Measurements from ENCODE around the gene PGGHG.

Gene PGGHG

DNA sequence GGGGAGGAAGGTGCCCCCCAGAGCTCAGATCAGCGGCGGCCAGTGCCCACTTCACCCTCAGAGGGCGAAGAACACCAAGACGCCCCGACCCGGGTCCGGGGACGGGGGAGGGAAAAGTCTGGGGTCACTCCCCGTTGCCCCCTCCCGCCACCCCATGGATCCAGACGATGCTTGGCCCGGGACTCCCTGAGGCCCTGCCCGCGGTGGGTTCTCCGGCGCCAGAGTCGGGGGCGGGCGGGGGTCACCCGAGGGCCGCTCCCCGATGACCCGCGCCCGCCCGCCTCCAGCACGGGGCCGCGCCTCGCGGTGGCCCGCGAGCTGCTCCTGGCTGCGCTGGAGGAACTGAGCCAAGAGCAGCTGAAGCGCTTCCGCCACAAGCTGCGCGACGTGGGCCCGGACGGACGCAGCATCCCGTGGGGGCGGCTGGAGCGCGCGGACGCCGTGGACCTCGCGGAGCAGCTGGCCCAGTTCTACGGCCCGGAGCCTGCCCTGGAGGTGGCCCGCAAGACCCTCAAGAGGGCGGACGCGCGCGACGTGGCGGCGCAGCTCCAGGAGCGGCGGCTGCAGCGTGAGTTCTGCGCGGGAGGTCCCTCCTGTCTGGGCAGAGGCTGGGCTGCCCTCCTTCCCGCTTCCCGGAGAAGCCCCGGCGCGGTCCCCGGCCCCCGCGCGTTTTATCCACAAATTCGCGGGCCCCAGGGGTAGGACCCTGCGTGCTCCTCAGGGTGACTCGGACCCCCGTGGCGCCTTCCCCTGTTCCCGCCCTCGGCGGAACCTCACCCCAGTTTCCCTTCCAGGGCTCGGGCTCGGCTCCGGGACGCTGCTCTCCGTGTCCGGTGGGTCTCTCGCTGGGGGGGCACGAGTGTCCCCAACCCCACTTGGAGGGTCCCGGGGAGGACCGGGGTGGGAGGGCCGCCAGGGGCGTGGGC, 9.6 kb upstream of the PGGHG start:
- Histone ChIP-seq H3K9ac (ENCODE audit: low read length in 5 of 5) (no peak overlapping the region), H3K4me1 (ENCODE audit: control insufficient read depth in 5 of 5, insufficient read depth in 5 of 5, low read length in 5 of 5) (peaks cover 0 to 32% (median 24%) of the 10 kb centered on the region in 5 donors), H3K27ac (ENCODE audit: low read depth, low read length) (no peak overlapping the region), H3K4me3 (ENCODE audit: low read depth in 1 of 5, low read length in 5 of 5) (peak overlapping the region in 1 of 5 donors; percentile 59), H3K27me3 (ENCODE audit: control insufficient read depth in 5 of 5, insufficient read depth in 4 of 5, low read length in 5 of 5) (peaks cover 33 to 60% (median 51%) of the 10 kb centered on the region in 5 donors), H3K36me3 (ENCODE audit: control insufficient read depth in 5 of 5, insufficient read depth in 5 of 5, low read length in 5 of 5) (no peaks in the 10 kb centered on the region), H3K9me3 (ENCODE audit: control insufficient read depth in 5 of 5, low read length in 5 of 5) (no peaks in the 10 kb centered on the region)

DNA sequence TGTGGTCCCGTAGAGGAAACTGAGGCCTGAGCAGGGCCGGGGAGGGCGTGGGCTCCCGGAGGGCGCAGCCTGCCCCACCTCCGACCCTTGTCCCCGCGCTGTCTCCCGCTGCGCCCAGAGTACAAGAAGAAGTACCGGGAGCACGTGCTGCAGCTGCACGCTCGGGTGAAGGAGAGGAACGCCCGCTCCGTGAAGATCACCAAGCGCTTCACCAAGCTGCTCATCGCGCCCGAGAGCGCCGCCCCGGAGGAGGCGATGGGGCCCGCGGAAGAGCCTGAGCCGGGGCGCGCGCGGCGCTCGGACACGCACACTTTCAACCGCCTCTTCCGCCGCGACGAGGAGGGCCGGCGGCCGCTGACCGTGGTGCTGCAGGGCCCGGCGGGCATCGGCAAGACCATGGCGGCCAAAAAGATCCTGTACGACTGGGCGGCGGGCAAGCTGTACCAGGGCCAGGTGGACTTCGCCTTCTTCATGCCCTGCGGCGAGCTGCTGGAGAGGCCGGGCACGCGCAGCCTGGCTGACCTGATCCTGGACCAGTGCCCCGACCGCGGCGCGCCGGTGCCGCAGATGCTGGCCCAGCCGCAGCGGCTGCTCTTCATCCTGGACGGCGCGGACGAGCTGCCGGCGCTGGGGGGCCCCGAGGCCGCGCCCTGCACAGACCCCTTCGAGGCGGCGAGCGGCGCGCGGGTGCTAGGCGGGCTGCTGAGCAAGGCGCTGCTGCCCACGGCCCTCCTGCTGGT, 8.8 kb upstream of the PGGHG start:
- no peak overlapping the region for H3K9ac ChIP-seq (ENCODE audit: low read length in 5 of 5)
- H3K4me1 ChIP-seq (ENCODE audit: control insufficient read depth in 5 of 5, insufficient read depth in 5 of 5, low read length in 5 of 5), result peaks cover 0 to 32% (median 24%) of the 10 kb centered on the region in 5 donors
- peak overlapping the region in 3 of 5 donors; percentile 26 to 59 (median 49) for H3K4me3 ChIP-seq (ENCODE audit: low read depth in 1 of 5, low read length in 5 of 5)
- peaks cover 33 to 66% (median 51%) of the 10 kb centered on the region in 5 donors for H3K27me3 ChIP-seq (ENCODE audit: control insufficient read depth in 5 of 5, insufficient read depth in 4 of 5, low read length in 5 of 5)
- no peaks in the 10 kb centered on the region for H3K9me3 ChIP-seq (ENCODE audit: control insufficient read depth in 5 of 5, low read length in 5 of 5)
- H3K36me3 ChIP-seq (ENCODE audit: control insufficient read depth in 5 of 5, insufficient read depth in 5 of 5, low read length in 5 of 5), result no peaks in the 10 kb centered on the region
- no peak overlapping the region for H3K27ac ChIP-seq (ENCODE audit: low read depth, low read length)

DNA sequence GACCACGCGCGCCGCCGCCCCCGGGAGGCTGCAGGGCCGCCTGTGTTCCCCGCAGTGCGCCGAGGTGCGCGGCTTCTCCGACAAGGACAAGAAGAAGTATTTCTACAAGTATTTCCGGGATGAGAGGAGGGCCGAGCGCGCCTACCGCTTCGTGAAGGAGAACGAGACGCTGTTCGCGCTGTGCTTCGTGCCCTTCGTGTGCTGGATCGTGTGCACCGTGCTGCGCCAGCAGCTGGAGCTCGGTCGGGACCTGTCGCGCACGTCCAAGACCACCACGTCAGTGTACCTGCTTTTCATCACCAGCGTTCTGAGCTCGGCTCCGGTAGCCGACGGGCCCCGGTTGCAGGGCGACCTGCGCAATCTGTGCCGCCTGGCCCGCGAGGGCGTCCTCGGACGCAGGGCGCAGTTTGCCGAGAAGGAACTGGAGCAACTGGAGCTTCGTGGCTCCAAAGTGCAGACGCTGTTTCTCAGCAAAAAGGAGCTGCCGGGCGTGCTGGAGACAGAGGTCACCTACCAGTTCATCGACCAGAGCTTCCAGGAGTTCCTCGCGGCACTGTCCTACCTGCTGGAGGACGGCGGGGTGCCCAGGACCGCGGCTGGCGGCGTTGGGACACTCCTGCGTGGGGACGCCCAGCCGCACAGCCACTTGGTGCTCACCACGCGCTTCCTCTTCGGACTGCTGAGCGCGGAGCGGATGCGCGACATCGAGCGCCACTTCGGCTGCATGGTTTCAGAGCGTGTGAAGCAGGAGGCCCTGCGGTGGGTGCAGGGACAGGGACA, 8.0 kb upstream of the PGGHG start:
- peak overlapping the region in 2 of 5 donors; percentile 30 to 59 for H3K4me3 ChIP-seq (ENCODE audit: low read depth in 1 of 5, low read length in 5 of 5)
- peaks cover 33 to 73% (median 51%) of the 10 kb centered on the region in 5 donors for H3K27me3 ChIP-seq (ENCODE audit: control insufficient read depth in 5 of 5, insufficient read depth in 4 of 5, low read length in 5 of 5)
- H3K4me1 ChIP-seq (ENCODE audit: control insufficient read depth in 5 of 5, insufficient read depth in 5 of 5, low read length in 5 of 5), result peaks cover 0 to 32% (median 24%) of the 10 kb centered on the region in 5 donors
- no peak overlapping the region for H3K27ac ChIP-seq (ENCODE audit: low read depth, low read length)
- H3K9me3 ChIP-seq (ENCODE audit: control insufficient read depth in 5 of 5, low read length in 5 of 5), result no peaks in the 10 kb centered on the region
- H3K36me3 ChIP-seq (ENCODE audit: control insufficient read depth in 5 of 5, insufficient read depth in 5 of 5, low read length in 5 of 5), result no peaks in the 10 kb centered on the region
- H3K9ac ChIP-seq (ENCODE audit: low read length in 5 of 5), result no peak overlapping the region

DNA sequence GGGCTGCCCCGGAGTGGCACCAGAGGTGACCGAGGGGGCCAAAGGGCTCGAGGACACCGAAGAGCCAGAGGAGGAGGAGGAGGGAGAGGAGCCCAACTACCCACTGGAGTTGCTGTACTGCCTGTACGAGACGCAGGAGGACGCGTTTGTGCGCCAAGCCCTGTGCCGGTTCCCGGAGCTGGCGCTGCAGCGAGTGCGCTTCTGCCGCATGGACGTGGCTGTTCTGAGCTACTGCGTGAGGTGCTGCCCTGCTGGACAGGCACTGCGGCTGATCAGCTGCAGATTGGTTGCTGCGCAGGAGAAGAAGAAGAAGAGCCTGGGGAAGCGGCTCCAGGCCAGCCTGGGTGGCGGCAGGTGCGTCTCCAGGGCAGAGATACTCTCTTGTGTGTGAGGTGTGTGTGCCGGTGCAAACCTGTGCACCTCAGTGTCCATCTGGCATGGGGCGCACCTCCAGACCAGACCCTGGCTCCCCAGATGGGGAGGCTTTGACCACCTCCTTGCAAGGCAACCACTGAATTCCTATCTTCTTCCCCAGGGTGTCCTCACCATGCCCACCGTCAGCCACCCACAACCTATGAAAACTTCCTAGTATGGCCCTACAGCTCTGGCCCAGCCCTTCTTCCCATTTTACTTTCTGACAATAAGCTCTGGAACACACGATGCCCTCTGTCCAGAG, 7.3 kb upstream of the PGGHG start:
- H3K27ac ChIP-seq (ENCODE audit: low read depth, low read length), result no peak overlapping the region
- H3K9me3 ChIP-seq (ENCODE audit: control insufficient read depth in 5 of 5, low read length in 5 of 5), result no peaks in the 10 kb centered on the region
- peak overlapping the region in 2 of 5 donors; percentile 30 to 59 for H3K4me3 ChIP-seq (ENCODE audit: low read depth in 1 of 5, low read length in 5 of 5)
- H3K27me3 ChIP-seq (ENCODE audit: control insufficient read depth in 5 of 5, insufficient read depth in 4 of 5, low read length in 5 of 5), result peaks cover 33 to 73% (median 51%) of the 10 kb centered on the region in 5 donors
- no peaks in the 10 kb centered on the region for H3K36me3 ChIP-seq (ENCODE audit: control insufficient read depth in 5 of 5, insufficient read depth in 5 of 5, low read length in 5 of 5)
- no peak overlapping the region for H3K9ac ChIP-seq (ENCODE audit: low read length in 5 of 5)
- H3K4me1 ChIP-seq (ENCODE audit: control insufficient read depth in 5 of 5, insufficient read depth in 5 of 5, low read length in 5 of 5), result peaks cover 0 to 32% (median 24%) of the 10 kb centered on the region in 5 donors

DNA sequence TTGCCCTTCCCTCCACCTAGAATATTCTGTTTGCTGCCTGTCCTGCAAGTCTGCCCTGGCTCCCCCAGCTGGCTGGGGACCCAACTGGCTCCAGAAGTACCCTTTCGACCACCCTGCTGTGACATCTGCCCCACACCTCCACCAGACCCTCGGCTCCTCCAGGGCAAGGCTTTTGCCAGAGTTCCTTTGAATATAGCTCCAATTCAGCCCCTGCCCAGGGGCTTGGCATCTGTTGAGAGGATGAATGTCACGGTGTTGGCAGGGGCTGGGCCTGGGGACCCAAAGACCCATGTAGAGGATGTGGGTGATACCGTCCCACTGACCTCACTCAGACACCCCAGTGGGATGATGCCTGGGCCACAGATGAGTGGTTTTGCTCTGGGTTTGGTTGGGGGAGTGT, 6.8 kb upstream of the PGGHG start:
- Histone ChIP-seq H3K36me3 (ENCODE audit: control insufficient read depth in 5 of 5, insufficient read depth in 5 of 5, low read length in 5 of 5) (no peaks in the 10 kb centered on the region), H3K9me3 (ENCODE audit: control insufficient read depth in 5 of 5, low read length in 5 of 5) (no peaks in the 10 kb centered on the region), H3K9ac (ENCODE audit: low read length in 5 of 5) (no peak overlapping the region), H3K27ac (ENCODE audit: low read depth, low read length) (no peak overlapping the region), H3K4me3 (ENCODE audit: low read depth in 1 of 5, low read length in 5 of 5) (no peak overlapping the region), H3K27me3 (ENCODE audit: control insufficient read depth in 5 of 5, insufficient read depth in 4 of 5, low read length in 5 of 5) (peaks cover 35 to 76% (median 51%) of the 10 kb centered on the region in 5 donors), H3K4me1 (ENCODE audit: control insufficient read depth in 5 of 5, insufficient read depth in 5 of 5, low read length in 5 of 5) (peaks cover 0 to 32% (median 24%) of the 10 kb centered on the region in 5 donors)

DNA sequence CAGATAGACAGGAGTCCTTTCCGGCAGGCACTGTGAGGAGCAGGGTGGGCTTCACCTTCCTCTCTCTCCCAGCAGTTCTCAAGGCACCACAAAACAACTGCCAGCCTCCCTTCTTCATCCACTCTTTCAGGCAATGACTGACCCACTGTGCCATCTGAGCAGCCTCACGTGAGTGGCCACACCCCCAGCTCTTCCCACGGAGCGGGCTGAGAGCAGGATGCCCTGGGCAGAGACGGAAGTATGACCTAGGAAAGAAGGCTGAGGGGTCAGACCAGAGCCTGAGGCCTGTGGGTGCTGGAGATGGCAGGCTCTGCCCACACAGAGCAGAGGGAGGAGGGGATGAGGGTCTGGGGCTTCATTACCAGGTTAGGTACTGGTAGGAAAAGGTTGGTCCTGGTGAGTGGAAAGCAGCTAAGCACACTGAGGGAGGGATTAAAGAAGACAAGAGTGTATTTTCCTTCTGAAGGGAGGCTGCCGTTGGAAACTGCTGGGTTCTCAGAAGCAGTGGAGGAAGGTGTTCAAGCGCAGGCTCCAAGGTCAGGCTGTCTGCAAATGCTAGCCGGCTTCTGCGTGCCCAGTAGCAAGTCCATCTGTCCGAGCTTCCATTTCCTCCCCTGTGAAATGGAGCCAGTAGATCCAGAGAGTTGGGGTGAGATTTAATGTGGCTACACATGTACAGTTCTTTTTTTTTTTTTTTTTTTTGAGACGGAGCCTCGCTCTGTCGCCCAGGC, 6.1 kb upstream of the PGGHG start:
- no peak overlapping the region for H3K9ac ChIP-seq (ENCODE audit: low read length in 5 of 5)
- peaks cover 38 to 78% (median 51%) of the 10 kb centered on the region in 5 donors for H3K27me3 ChIP-seq (ENCODE audit: control insufficient read depth in 5 of 5, insufficient read depth in 4 of 5, low read length in 5 of 5)
- H3K4me1 ChIP-seq (ENCODE audit: control insufficient read depth in 5 of 5, insufficient read depth in 5 of 5, low read length in 5 of 5), result peaks cover 0 to 34% (median 26%) of the 10 kb centered on the region in 5 donors
- no peak overlapping the region for H3K27ac ChIP-seq (ENCODE audit: low read depth, low read length)
- H3K36me3 ChIP-seq (ENCODE audit: control insufficient read depth in 5 of 5, insufficient read depth in 5 of 5, low read length in 5 of 5), result no peaks in the 10 kb centered on the region
- no peaks in the 10 kb centered on the region for H3K9me3 ChIP-seq (ENCODE audit: control insufficient read depth in 5 of 5, low read length in 5 of 5)
- no peak overlapping the region for H3K4me3 ChIP-seq (ENCODE audit: low read depth in 1 of 5, low read length in 5 of 5)

DNA sequence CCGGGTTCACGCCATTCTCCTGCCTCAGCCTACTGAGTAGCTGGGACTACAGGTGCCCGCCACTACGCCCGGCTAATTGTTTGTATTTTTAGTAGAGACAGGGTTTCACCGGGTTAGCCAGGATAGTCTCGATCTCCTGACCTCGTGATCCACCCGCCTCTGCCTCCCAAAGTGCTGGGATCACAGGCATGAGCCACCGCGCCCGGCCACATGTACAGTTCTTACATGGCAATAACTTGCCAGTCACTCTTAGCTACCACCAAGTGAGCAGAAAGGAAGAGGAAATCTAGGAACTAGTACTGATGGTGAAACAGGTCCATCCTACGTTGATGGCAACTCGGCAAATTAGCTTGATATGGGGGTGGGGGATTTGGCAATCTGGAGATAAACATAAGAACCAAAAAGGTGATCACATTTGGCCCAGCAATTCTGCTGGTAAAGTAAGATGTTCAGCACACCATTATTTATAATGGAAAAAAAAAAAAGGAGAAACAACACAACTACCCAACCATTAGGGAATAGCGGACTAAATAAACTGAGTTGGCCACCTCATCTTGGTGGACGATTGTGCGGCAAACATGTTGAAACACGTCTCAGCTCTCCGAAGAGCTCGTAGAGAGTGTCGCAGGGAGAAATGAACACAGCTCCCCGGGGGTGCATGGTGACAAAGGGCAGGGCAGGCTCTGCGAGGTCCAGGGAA, 5.4 kb upstream of the PGGHG start:
- no peak overlapping the region for H3K27ac ChIP-seq (ENCODE audit: low read depth, low read length)
- peaks cover 31 to 76% (median 47%) of the 10 kb centered on the region in 5 donors for H3K27me3 ChIP-seq (ENCODE audit: control insufficient read depth in 5 of 5, insufficient read depth in 4 of 5, low read length in 5 of 5)
- H3K9me3 ChIP-seq (ENCODE audit: control insufficient read depth in 5 of 5, low read length in 5 of 5), result no peaks in the 10 kb centered on the region
- peaks cover 0 to 41% (median 32%) of the 10 kb centered on the region in 5 donors for H3K4me1 ChIP-seq (ENCODE audit: control insufficient read depth in 5 of 5, insufficient read depth in 5 of 5, low read length in 5 of 5)
- H3K9ac ChIP-seq (ENCODE audit: low read length in 5 of 5), result no peak overlapping the region
- no peaks in the 10 kb centered on the region for H3K36me3 ChIP-seq (ENCODE audit: control insufficient read depth in 5 of 5, insufficient read depth in 5 of 5, low read length in 5 of 5)
- no peak overlapping the region for H3K4me3 ChIP-seq (ENCODE audit: low read depth in 1 of 5, low read length in 5 of 5)

DNA sequence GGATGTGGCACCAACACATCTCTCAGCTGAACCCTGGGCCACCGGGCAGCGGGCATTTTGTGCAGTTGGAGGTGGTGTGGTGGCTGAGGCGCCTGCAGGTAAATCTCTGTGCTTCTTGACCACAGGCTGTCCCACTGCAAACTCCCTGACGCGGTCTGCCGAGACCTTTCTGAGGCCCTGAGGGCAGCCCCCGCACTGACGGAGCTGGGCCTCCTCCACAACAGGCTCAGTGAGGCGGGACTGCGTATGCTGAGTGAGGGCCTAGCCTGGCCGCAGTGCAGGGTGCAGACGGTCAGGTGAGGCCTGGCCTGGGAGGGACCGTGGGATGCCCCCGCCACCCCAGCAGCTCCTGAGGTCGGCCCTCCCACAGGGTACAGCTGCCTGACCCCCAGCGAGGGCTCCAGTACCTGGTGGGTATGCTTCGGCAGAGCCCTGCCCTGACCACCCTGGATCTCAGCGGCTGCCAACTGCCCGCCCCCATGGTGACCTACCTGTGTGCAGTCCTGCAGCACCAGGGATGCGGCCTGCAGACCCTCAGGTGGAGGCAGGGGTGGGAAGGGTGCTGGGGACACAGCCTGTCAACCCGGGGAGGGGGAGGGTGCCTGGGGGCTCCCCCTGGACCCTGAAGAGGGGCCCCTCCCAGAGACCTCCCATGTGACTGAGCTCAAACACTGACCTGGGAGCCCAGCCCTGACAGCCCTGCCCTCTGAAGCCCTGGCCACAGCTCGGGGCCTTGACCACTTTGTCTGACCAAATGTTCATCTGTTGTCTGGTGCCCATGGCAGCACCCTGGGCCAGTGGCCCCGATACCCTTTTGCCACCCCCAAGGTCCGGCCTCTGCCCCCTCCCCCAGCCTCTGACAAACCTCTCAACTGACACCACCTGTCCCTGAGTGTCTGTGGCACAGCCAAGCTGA, 4.6 kb upstream of the PGGHG start:
- Histone ChIP-seq H3K4me1 (ENCODE audit: control insufficient read depth in 5 of 5, insufficient read depth in 5 of 5, low read length in 5 of 5) (peaks cover 0 to 36% (median 30%) of the 10 kb centered on the region in 5 donors), H3K9me3 (ENCODE audit: control insufficient read depth in 5 of 5, low read length in 5 of 5) (no peaks in the 10 kb centered on the region), H3K36me3 (ENCODE audit: control insufficient read depth in 5 of 5, insufficient read depth in 5 of 5, low read length in 5 of 5) (no peaks in the 10 kb centered on the region), H3K27me3 (ENCODE audit: control insufficient read depth in 5 of 5, insufficient read depth in 4 of 5, low read length in 5 of 5) (peaks cover 25 to 68% (median 41%) of the 10 kb centered on the region in 5 donors), H3K4me3 (ENCODE audit: low read depth in 1 of 5, low read length in 5 of 5) (no peak overlapping the region), H3K27ac (ENCODE audit: low read depth, low read length) (no peak overlapping the region), H3K9ac (ENCODE audit: low read length in 5 of 5) (no peak overlapping the region)

All from subcutaneous abdominal adipose tissue (tissue), 5 donors.